K562 (cell line): Measurements from ENCODE around the gene ANKRD31. TPM values are rescaled to one million over a fixed set of nuclear protein-coding genes. Genes with fewer than 3 reads are reported as not detected.

ENCODE experiments used
- ADNP ChIP-seq: fragments of 200-800 bp; sonication (Bioruptor generic); IDR thresholded peaks from 2 replicates; pipeline ENCODE4 v1.6.1; 2016; ENCODE audit warnings: missing genetic modification characterization, missing compliant biosample characterization
- CREB1 ChIP-seq, 2 experiments: sonication (generic) in 1 of 2; formaldehyde crosslinking in 1 of 2; IDR thresholded peaks; 2 replicates each; pipeline versions ENCODE4 v1.6.1 to v1.8.0; 2012 to 2022; ENCODE audit warnings: inconsistent platforms in 1 of 2, mild to moderate bottlenecking in 1 of 2, missing genetic modification reagents in 1 of 2, moderate library complexity in 1 of 2
- MCM7 ChIP-seq, 2 experiments: fragments of 450-650 bp; IDR thresholded peaks; 2 replicates each; pipeline ENCODE4 v1.6.1; 2016 to 2018
- NCOR1 ChIP-seq: fragments of 450-650 bp; IDR thresholded peaks from 2 replicates; pipeline ENCODE4 v1.6.1; 2016; ENCODE audit warnings: mild to moderate bottlenecking, moderate library complexity
- SRSF1 ChIP-seq: fragments of 200-400 bp; formaldehyde crosslinking; IDR thresholded peaks from 2 replicates; pipeline ENCODE4 v1.6.1; 2017; ENCODE audit warnings: mild to moderate bottlenecking, low read depth, low read length, moderate library complexity
- polyA plus RNA-seq, 8 experiments: library from polyadenylated mRNA; depleted of rRNA in 4 of 8; stranded (reverse) in 5 of 8; unstranded in 3 of 8; fragments of >200 nt; fragmentation: Nextera tagmentation in 2 of 8; fragmentation: Illumina TruSeq in 1 of 8; extraction: Ambion mirVana in 2 of 8; extraction: Trizol in 1 of 8; gene quantifications; 2 replicates each; pipeline versions ENCODE4 v1.2.1 to v1.2.3, GENCODE V29; 2011 to 2014; ENCODE audit warnings: inconsistent platforms in 1 of 8, missing spikeins in 1 of 8
- total RNA-seq, 7 experiments: library from RNA; depleted of rRNA in 6 of 7; stranded (reverse); fragments of >200 nt in 6 of 7; fragmentation: Illumina TruSeq in 2 of 7; extraction: Trizol in 2 of 7; gene quantifications; 2 replicates each; pipeline versions ENCODE4 v1.2.1 to v1.2.3, GENCODE V29; 2011 to 2021; ENCODE audit warnings: low replicate concordance in 1 of 7
- TF ChIP-seq, protein P1 (sequence below): sonication (generic); formaldehyde crosslinking; IDR thresholded peaks from 2 replicates; pipeline ENCODE4 v1.8.0; 2022; ENCODE audit warnings: missing genetic modification reagents, mild to moderate bottlenecking, borderline replicate concordance
- TF ChIP-seq, protein P2 (sequence below): fragments of 450-650 bp; formaldehyde crosslinking; IDR thresholded peaks from 2 replicates; pipeline ENCODE4 v1.4.0; 2020; ENCODE audit warnings: mild to moderate bottlenecking, moderate library complexity
- TF ChIP-seq, protein P3 (sequence below): sonication (generic); formaldehyde crosslinking; IDR thresholded peaks from 2 replicates; pipeline ENCODE4 v1.8.0; 2022; ENCODE audit warnings: mild to moderate bottlenecking, missing genetic modification reagents
- TF ChIP-seq, protein P4 (sequence below): fragments of 450-650 bp; formaldehyde crosslinking; IDR thresholded peaks from 2 replicates; pipeline ENCODE4 v1.4.0; 2020; ENCODE audit warnings: mild to moderate bottlenecking, moderate library complexity

The ANKRD31 gene
- total and polyA plus RNA-seq, 9 of the 15 experiments (the other 6 are each of a cell fraction or from before 2014, with no cell fraction given) = under 0.01 to 0.11 (median 0.05) TPM; not detected in 1

DNA sequence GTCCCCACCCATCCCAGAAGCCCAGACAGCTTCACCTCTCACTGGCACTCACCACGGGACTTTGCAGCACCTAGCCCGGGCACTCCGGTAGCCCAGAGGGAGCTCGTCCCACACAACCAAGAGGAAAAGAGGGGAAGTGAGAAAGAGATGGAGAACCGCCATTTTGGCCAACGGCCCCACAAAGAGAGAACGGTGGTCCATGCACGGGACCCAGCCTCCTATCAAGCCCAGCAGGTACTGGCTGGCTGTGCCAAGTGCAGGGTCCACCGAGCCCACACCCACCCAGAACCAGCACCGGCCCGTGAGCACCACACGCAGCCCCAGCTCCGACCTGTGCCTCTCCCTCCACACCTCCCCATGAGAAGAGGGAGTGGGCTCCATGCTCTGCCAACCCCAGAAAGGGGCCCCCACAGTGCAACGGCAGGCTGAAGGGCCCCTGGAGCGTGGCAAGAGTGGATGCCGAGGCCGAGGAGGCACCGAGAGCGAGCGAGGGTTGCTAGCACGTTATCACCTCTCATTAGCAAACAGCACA lies 105.8 kb downstream of the ANKRD31 start (continued):
- TF ChIP-seq CREB1 (IDR thresholded peaks at IDR 0.05) (no peak), CREB1 (CRISPR knock-in tag; IDR thresholded peaks at IDR 0.05) (no peak), NCOR1 (no peak), SRSF1 (no peak), MCM7 (IDR thresholded peaks at IDR 0.05) (no peak), ADNP (tag) (no peak)
- TF ChIP-seq, protein P1, sequence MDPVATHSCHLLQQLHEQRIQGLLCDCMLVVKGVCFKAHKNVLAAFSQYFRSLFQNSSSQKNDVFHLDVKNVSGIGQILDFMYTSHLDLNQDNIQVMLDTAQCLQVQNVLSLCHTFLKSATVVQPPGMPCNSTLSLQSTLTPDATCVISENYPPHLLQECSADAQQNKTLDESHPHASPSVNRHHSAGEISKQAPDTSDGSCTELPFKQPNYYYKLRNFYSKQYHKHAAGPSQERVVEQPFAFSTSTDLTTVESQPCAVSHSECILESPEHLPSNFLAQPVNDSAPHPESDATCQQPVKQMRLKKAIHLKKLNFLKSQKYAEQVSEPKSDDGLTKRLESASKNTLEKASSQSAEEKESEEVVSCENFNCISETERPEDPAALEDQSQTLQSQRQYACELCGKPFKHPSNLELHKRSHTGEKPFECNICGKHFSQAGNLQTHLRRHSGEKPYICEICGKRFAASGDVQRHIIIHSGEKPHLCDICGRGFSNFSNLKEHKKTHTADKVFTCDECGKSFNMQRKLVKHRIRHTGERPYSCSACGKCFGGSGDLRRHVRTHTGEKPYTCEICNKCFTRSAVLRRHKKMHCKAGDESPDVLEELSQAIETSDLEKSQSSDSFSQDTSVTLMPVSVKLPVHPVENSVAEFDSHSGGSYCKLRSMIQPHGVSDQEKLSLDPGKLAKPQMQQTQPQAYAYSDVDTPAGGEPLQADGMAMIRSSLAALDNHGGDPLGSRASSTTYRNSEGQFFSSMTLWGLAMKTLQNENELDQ (CRISPR knock-in tag) = no peak
- TF ChIP-seq, protein P2, sequence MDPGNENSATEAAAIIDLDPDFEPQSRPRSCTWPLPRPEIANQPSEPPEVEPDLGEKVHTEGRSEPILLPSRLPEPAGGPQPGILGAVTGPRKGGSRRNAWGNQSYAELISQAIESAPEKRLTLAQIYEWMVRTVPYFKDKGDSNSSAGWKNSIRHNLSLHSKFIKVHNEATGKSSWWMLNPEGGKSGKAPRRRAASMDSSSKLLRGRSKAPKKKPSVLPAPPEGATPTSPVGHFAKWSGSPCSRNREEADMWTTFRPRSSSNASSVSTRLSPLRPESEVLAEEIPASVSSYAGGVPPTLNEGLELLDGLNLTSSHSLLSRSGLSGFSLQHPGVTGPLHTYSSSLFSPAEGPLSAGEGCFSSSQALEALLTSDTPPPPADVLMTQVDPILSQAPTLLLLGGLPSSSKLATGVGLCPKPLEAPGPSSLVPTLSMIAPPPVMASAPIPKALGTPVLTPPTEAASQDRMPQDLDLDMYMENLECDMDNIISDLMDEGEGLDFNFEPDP (CRISPR knock-in tag) = no peak
- TF ChIP-seq, protein P3, sequence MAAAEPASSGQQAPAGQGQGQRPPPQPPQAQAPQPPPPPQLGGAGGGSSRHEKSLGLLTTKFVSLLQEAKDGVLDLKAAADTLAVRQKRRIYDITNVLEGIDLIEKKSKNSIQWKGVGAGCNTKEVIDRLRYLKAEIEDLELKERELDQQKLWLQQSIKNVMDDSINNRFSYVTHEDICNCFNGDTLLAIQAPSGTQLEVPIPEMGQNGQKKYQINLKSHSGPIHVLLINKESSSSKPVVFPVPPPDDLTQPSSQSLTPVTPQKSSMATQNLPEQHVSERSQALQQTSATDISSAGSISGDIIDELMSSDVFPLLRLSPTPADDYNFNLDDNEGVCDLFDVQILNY (CRISPR knock-in tag) = no peak
- TF ChIP-seq, protein P4, sequence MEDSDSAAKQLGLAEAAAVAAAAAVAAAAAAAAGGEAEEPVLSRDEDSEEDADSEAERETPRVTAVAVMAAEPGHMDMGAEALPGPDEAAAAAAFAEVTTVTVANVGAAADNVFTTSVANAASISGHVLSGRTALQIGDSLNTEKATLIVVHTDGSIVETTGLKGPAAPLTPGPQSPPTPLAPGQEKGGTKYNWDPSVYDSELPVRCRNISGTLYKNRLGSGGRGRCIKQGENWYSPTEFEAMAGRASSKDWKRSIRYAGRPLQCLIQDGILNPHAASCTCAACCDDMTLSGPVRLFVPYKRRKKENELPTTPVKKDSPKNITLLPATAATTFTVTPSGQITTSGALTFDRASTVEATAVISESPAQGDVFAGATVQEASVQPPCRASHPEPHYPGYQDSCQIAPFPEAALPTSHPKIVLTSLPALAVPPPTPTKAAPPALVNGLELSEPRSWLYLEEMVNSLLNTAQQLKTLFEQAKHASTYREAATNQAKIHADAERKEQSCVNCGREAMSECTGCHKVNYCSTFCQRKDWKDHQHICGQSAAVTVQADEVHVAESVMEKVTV (CRISPR knock-in tag) = no peak
- TF ChIP-seq, all 486 proteins: peak for 0
